ENCODE measurements around the gene TMEM191B.
"Not testable (repeated sequence)": the region's sequence is repeated elsewhere in the genome, so short reads cannot be mapped to it uniquely, and the experiment has no call there.

The TMEM191B gene

GRCh38 chr22:18551046-18551445 is 23.4 kb downstream of the TMEM191B start:
- in situ Hi-C loops (cut with HindIII; ENCODE audit: low sequenced_read_pairs); H3K4me3 ChIP-seq (ENCODE audit: low read depth, low read length); DNase-seq (ENCODE audit: low read depth, low spot score): not testable (repeated sequence)

- in situ Hi-C loops (cut with HindIII; ENCODE audit: low sequenced_read_pairs); H3K4me3 ChIP-seq (ENCODE audit: low read depth, low read length); DNase-seq (ENCODE audit: low read depth, low spot score): not testable (repeated sequence)
Observed at GRCh38 chr22:18552839-18553597, 25.4 kb downstream of the TMEM191B start.

- in situ Hi-C loops (cut with HindIII; ENCODE audit: low sequenced_read_pairs); H3K4me3 ChIP-seq (ENCODE audit: low read depth, low read length); DNase-seq (ENCODE audit: low read depth, low spot score): not testable (repeated sequence)
Observed at GRCh38 chr22:18554280-18555256, 27.0 kb downstream of the TMEM191B start.

GRCh38 chr22:18558516-18558915 is 30.9 kb downstream of the TMEM191B start:
- in situ Hi-C loops (cut with HindIII; ENCODE audit: low sequenced_read_pairs); H3K4me3 ChIP-seq (ENCODE audit: low read depth, low read length); DNase-seq (ENCODE audit: low read depth, low spot score): not testable (repeated sequence)

- in situ Hi-C loops (cut with HindIII; ENCODE audit: low sequenced_read_pairs); H3K4me3 ChIP-seq (ENCODE audit: low read depth, low read length); DNase-seq (ENCODE audit: low read depth, low spot score): not testable (repeated sequence)
Observed at GRCh38 chr22:18558939-18559338, 31.3 kb downstream of the TMEM191B start.

GRCh38 chr22:18560099-18560974 is 32.7 kb downstream of the TMEM191B start:
- DNase-seq (ENCODE audit: low read depth, low spot score); in situ Hi-C loops (cut with HindIII; ENCODE audit: low sequenced_read_pairs); H3K4me3 ChIP-seq (ENCODE audit: low read depth, low read length): not testable (repeated sequence)

- in situ Hi-C loops (cut with HindIII; ENCODE audit: low sequenced_read_pairs); DNase-seq (ENCODE audit: low read depth, low spot score); H3K4me3 ChIP-seq (ENCODE audit: low read depth, low read length): not testable (repeated sequence)
Observed at GRCh38 chr22:18570509-18571246, 43.1 kb downstream of the TMEM191B start.

GRCh38 chr22:18573483-18574164 is 46.0 kb downstream of the TMEM191B start:
- in situ Hi-C loops (cut with HindIII; ENCODE audit: low sequenced_read_pairs); H3K4me3 ChIP-seq (ENCODE audit: low read depth, low read length); DNase-seq (ENCODE audit: low read depth, low spot score): not testable (repeated sequence)

GRCh38 chr22:18574555-18574954 is 47.0 kb downstream of the TMEM191B start:
- in situ Hi-C loops (cut with HindIII; ENCODE audit: low sequenced_read_pairs); DNase-seq (ENCODE audit: low read depth, low spot score): not testable (repeated sequence)

GRCh38 chr22:18575686-18576085 is 48.1 kb downstream of the TMEM191B start:
- H3K4me3 ChIP-seq (ENCODE audit: low read depth, low read length); DNase-seq (ENCODE audit: low read depth, low spot score); in situ Hi-C loops (cut with HindIII; ENCODE audit: low sequenced_read_pairs): not testable (repeated sequence)

More at GRCh38 chr22:18574555-18574954, 47.0 kb downstream of the TMEM191B start:
- not testable (repeated sequence) for H3K4me3 ChIP-seq (ENCODE audit: low read depth, low read length)

GRCh38 chr22:18577090-18577818 is 49.7 kb downstream of the TMEM191B start:
- in situ Hi-C loops (cut with HindIII; ENCODE audit: low sequenced_read_pairs); DNase-seq (ENCODE audit: low read depth, low spot score); H3K4me3 ChIP-seq (ENCODE audit: low read depth, low read length): not testable (repeated sequence)

GRCh38 chr22:18577847-18578246 is 50.2 kb downstream of the TMEM191B start:
- DNase-seq (ENCODE audit: low read depth, low spot score); H3K4me3 ChIP-seq (ENCODE audit: low read depth, low read length); in situ Hi-C loops (cut with HindIII; ENCODE audit: low sequenced_read_pairs): not testable (repeated sequence)
